Breast epithelium (tissue), 3 donors: ENCODE results near the gene TPD52L1.

Experiments
- CTCF ChIP-seq, 3 donors: fragments of 450-650 bp; IDR thresholded peaks; one replicate each; pipeline ENCODE4 v1.5.1; 2016 to 2017; ENCODE audit warnings: antibody characterized with exemption in 3 of 3, mild to moderate bottlenecking in 3 of 3, moderate library complexity in 3 of 3
- POLR2A ChIP-seq: fragments of 450-650 bp; IDR thresholded peaks from one replicate; pipeline ENCODE4 v1.6.1; 2016; ENCODE audit warnings: antibody characterized with exemption, mild to moderate bottlenecking, moderate library complexity

GRCh38 chr6:125107896-125108295 is 45.7 kb upstream of the TPD52L1 start:
- TF ChIP-seq CTCF (IDR thresholded peaks at IDR 0.05) = no peak
- TF ChIP-seq POLR2A = no peak
